ENCODE measurements around the gene TET3. TPM values are rescaled to one million over a fixed set of nuclear protein-coding genes. Genes with fewer than 3 reads are reported as not detected.

TET3 gene
- total and polyA plus RNA-seq, 2 of the 4 experiments (the other 2 are of a cell fraction), result 1.6 to 1.8 TPM

DNA sequence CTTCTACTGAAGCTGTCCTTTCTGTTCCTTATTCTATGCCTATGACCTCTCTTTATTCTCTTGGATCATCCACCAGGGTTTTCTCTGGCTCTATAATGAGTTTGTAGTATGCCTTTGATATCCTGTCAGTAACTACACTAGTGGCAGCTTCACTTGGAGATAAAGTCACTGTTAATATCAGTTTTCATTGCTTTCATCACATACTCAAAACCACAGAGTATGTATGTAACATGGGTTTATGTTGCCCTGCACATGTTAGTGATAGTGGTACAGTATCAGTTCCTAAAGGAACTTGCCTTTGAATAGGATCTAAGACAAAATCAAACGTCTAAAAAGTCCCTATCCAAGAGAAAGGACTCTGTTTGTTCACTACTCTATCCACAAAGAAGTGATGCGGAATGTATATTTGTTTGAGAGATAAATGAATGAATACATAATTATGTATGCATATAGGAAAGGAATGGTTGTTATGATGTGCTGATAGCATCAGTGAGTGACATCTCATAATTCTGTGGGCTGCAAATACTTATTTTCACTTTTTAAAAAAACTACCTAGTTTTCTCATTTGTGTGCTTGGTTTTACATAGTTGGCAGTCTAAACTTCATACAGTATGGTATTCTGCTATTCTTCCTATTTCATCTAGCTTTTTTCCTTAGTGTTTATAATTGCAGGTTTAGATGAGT lies 45.1 kb downstream of the TET3 start:
- H3K9ac ChIP-seq (ENCODE audit: low read depth, low read length), result no peak overlapping the region
- H3K27me3 ChIP-seq (ENCODE audit: control insufficient read depth, insufficient read depth, low read length), result no peaks in the 10 kb centered on the region
- H3K4me2 ChIP-seq (ENCODE audit: low read depth, low read length), result no peak overlapping the region
- H4K5ac ChIP-seq (ENCODE audit: low read depth, low read length), result no peak overlapping the region
- in situ Hi-C loops (cut with MboI; ENCODE audit: low sequenced_read_pairs) (no loop called here), dilution Hi-C loops (cut with HindIII; ENCODE audit: low sequenced_read_pairs, unreplicated experiment) (no loop called here), intact Hi-C loops (cut with micrococcal nuclease) (no loop called here)
- H3K14ac ChIP-seq (replicated peaks; ENCODE audit: low read depth, low read length), result no peak overlapping the region
- H2AFZ ChIP-seq (replicated peaks; ENCODE audit: low read length, poor library complexity), result no peak overlapping the region
- H3K4ac ChIP-seq (ENCODE audit: low read depth, low read length), result no peak overlapping the region
- no peak for DNase-seq
- H4K20me1 ChIP-seq (ENCODE audit: insufficient read depth, low read length), result peaks cover 33% of the 10 kb centered on the region
- H3K79me1 ChIP-seq (ENCODE audit: low read depth in 1 of 2, low read length in 2 of 2), result peaks cover 33 to 46% of the 10 kb centered on the region in 2 experiments
- H3K23ac ChIP-seq (ENCODE audit: low read depth, low read length), result no peak overlapping the region
- WGBS, 2 experiments (ENCODE audit: extremely low coverage in 2 of 2, insufficient read length in 1 of 2), result no CpG with 5 or more reads among the region's 2 CpGs
- no peak overlapping the region for H4K91ac ChIP-seq (ENCODE audit: insufficient read depth, low read depth, low read length)
- H2BK5ac ChIP-seq (ENCODE audit: low read depth, low read length, poor library complexity, severe bottlenecking), result no peak overlapping the region
- no peaks in the 10 kb centered on the region for H3K9me3 ChIP-seq (ENCODE audit: control insufficient read depth, insufficient read depth, low read length)
- BruUV-seq (replicated peaks), result no TSS peak
- no peak overlapping the region for H2BK15ac ChIP-seq (ENCODE audit: low read depth, low read length)
- H3K9me1 ChIP-seq (ENCODE audit: insufficient read depth, low read length), result peaks cover 2% of the 10 kb centered on the region; the same call in 1 of the 2 replicates
- CTCF ChIA-PET, result no interaction called here
- H3K27ac ChIP-seq (ENCODE audit: insufficient read depth, low read length), result no peak overlapping the region
- no peak for TF ChIP-seq NFE2L2 (IDR thresholded peaks at IDR 0.05; ENCODE audit: low read depth, low read length)
- TF ChIP-seq MAFK (IDR thresholded peaks at IDR 0.05; ENCODE audit: low read depth, low read length), result no peak
- TF ChIP-seq, protein P1, sequence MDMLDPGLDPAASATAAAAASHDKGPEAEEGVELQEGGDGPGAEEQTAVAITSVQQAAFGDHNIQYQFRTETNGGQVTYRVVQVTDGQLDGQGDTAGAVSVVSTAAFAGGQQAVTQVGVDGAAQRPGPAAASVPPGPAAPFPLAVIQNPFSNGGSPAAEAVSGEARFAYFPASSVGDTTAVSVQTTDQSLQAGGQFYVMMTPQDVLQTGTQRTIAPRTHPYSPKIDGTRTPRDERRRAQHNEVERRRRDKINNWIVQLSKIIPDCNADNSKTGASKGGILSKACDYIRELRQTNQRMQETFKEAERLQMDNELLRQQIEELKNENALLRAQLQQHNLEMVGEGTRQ (IDR thresholded peaks at IDR 0.05; ENCODE audit: low read depth, low read length), result no peak
- TF ChIP-seq RFX5 (IDR thresholded peaks at IDR 0.05; ENCODE audit: low read depth, low read length), result no peak
- ATAC-seq (ENCODE audit: low read depth), result no peak
- POLR2A ChIA-PET (ENCODE audit: unreplicated experiment), result no interaction called here
- no peaks in the 10 kb centered on the region; the same call in 1 of the 2 replicates for H3K36me3 ChIP-seq (ENCODE audit: control insufficient read depth, insufficient read depth, low read length)
- no peak overlapping the region for H2AK9ac ChIP-seq (replicated peaks; ENCODE audit: low read depth, low read length, poor library complexity)
- H3K56ac ChIP-seq (ENCODE audit: extremely low read depth, insufficient read depth, low read length), result no peak overlapping the region
- no peak overlapping the region for H4K8ac ChIP-seq (ENCODE audit: low read depth in 2 of 2, low read length in 2 of 2)
- H2AK5ac ChIP-seq (ENCODE audit: low read depth, low read length), result no peak overlapping the region
- H2BK20ac ChIP-seq (ENCODE audit: low read depth, low read length), result no peak overlapping the region
- H2BK120ac ChIP-seq (ENCODE audit: low read depth, low read length), result no peak overlapping the region
- no peak overlapping the region for H3K18ac ChIP-seq (ENCODE audit: low read depth, low read length)
- peaks cover 5% of the 10 kb centered on the region for H3K4me1 ChIP-seq (ENCODE audit: control insufficient read depth, insufficient read depth, low read length)
- no peak overlapping the region for H3K4me3 ChIP-seq (ENCODE audit: insufficient read depth, low read depth, low read length)
